GM19193 (cell line): ENCODE data around the gene ZC3H12A.

Source experiments
- POLR2A ChIP-seq: IDR thresholded peaks from 4 replicates; pipeline ENCODE4 v1.6.1; 2011; ENCODE audit not compliant: insufficient read depth, insufficient read length; ENCODE audit errors: extremely low read depth

The ZC3H12A gene

GRCh38 chr1:37495875-37496274 lies 21.5 kb downstream of the ZC3H12A start:
- no peak for TF ChIP-seq POLR2A

GRCh38 chr1:37497832-37498231 lies 23.5 kb downstream of the ZC3H12A start:
- no peak for TF ChIP-seq POLR2A

GRCh38 chr1:37498872-37499617 lies 24.7 kb downstream of the ZC3H12A start:
- no peak for TF ChIP-seq POLR2A

GRCh38 chr1:37501661-37502060 lies 27.3 kb downstream of the ZC3H12A start:
- no peak for TF ChIP-seq POLR2A

- TF ChIP-seq POLR2A = no peak
Measured at GRCh38 chr1:37502104-37502503, 27.7 kb downstream of the ZC3H12A start.

- no peak for TF ChIP-seq POLR2A
Measured at GRCh38 chr1:37506740-37507139, 32.4 kb downstream of the ZC3H12A start.

- TF ChIP-seq POLR2A = no peak
Measured at GRCh38 chr1:37509181-37509580, 34.8 kb downstream of the ZC3H12A start.

- TF ChIP-seq POLR2A = no peak
Measured at GRCh38 chr1:37513795-37514349, 39.5 kb downstream of the ZC3H12A start.

GRCh38 chr1:37514350-37515184 lies 40.2 kb downstream of the ZC3H12A start, which contains the start of gene MEAF6:
Gene MEAF6 (minus strand): TSS chr1:37514766. CDS start chr1:37514746, 20 bp downstream.
- peak; percentile 91 for TF ChIP-seq POLR2A

- TF ChIP-seq POLR2A = no peak
Measured at GRCh38 chr1:37515185-37516034, 41.0 kb downstream of the ZC3H12A start.

- TF ChIP-seq POLR2A = no peak
Measured at GRCh38 chr1:37517569-37517968, 43.2 kb downstream of the ZC3H12A start.

GRCh38 chr1:37519613-37520012 lies 45.2 kb downstream of the ZC3H12A start:
- no peak for TF ChIP-seq POLR2A

- TF ChIP-seq POLR2A = no peak
Measured at GRCh38 chr1:37533317-37534093, 59.1 kb downstream of the ZC3H12A start.
